IMR-90 (cell line): ENCODE data around the gene ARFGEF3. TPM values are rescaled to one million over a fixed set of nuclear protein-coding genes. Genes with fewer than 3 reads are reported as not detected.

ENCODE experiments used
- ATAC-seq: fragments of 200-7000 bp; cut with Tn5 transposase; 2 replicates; pipeline ENCODE4 v1.9.1; 2020; ENCODE audit warnings: low read depth, mild to moderate bottlenecking, moderate library complexity
- BruUV-seq: library from RNA; stranded (reverse); fragments of 400-500 nt; replicated peaks from 2 replicates; lab custom pipeline; 2021; lab: Mats Ljungman, UMichigan
- CTCF ChIA-PET: fragments of 300-600 bp; formaldehyde crosslinking; extraction: SDS; loops from one replicate; lab custom pipeline; 2021; ENCODE audit warnings: antibody characterized with exemption; lab: Yijun Ruan, JAX
- POLR2A ChIA-PET: fragments of 300-600 bp; sonication (Branson Sonifier 250); formaldehyde crosslinking; loops from one replicate; lab custom pipeline; 2022; ENCODE audit warnings: antibody characterized with exemption; ENCODE audit not compliant: unreplicated experiment; lab: Charles Lee
- DNase-seq: peaks from one replicate; pipeline ENCODE4 v3.0.0; 2013
- H2AFZ ChIP-seq: replicated peaks from 2 replicates; pipeline ENCODE3; 2013; ENCODE audit warnings: low read length, mild to moderate bottlenecking; ENCODE audit not compliant: poor library complexity
- H2AK5ac ChIP-seq: 2 replicates; pipeline ENCODE4 v1.6.1; 2013; ENCODE audit warnings: low read depth, low read length, inconsistent platforms
- H2AK9ac ChIP-seq: replicated peaks from 2 replicates; pipeline ENCODE3; 2013; ENCODE audit warnings: mild to moderate bottlenecking, low read depth, low read length, moderate library complexity; ENCODE audit not compliant: poor library complexity
- H2BK120ac ChIP-seq: 2 replicates; pipeline ENCODE4 v1.6.1; 2013; ENCODE audit warnings: low read depth, low read length, inconsistent platforms
- H2BK15ac ChIP-seq: 3 replicates; pipeline ENCODE4 v1.6.1; 2013; ENCODE audit warnings: low read depth, low read length, inconsistent platforms
- H2BK20ac ChIP-seq: 2 replicates; pipeline ENCODE4 v1.6.1; 2013; ENCODE audit warnings: low read depth, mild to moderate bottlenecking, inconsistent platforms, low read length, moderate library complexity
- H2BK5ac ChIP-seq: 2 replicates; pipeline ENCODE4 v1.6.1; 2013; ENCODE audit warnings: mild to moderate bottlenecking, low read depth, low read length, inconsistent platforms; ENCODE audit not compliant: poor library complexity, severe bottlenecking
- H3K14ac ChIP-seq: replicated peaks from 2 replicates; pipeline ENCODE4 v1.6.1; 2013; ENCODE audit warnings: low read depth, low read length, inconsistent platforms
- H3K18ac ChIP-seq: 2 replicates; pipeline ENCODE4 v1.6.1; 2013; ENCODE audit warnings: low read depth, low read length, control low read depth
- H3K23ac ChIP-seq: 2 replicates; pipeline ENCODE4 v1.6.1; 2013; ENCODE audit warnings: low read depth, low read length, inconsistent platforms
- H3K27ac ChIP-seq: 2 replicates; pipeline ENCODE4 v1.5.1; 2013; ENCODE audit warnings: mild to moderate bottlenecking, control low read depth, low read length; ENCODE audit not compliant: insufficient read depth
- H3K27me3 ChIP-seq: 2 replicates; pipeline ENCODE4 v1.6.1; 2013; ENCODE audit warnings: low read length; ENCODE audit not compliant: control insufficient read depth, insufficient read depth
- H3K36me3 ChIP-seq: 2 replicates; pipeline ENCODE4 v1.6.1; 2013; ENCODE audit warnings: low read length, mixed read lengths; ENCODE audit not compliant: control insufficient read depth, insufficient read depth
- H3K4ac ChIP-seq: 2 replicates; pipeline ENCODE4 v1.6.1; 2013; ENCODE audit warnings: low read depth, low read length, inconsistent platforms
- H3K4me1 ChIP-seq: 2 replicates; pipeline ENCODE4 v1.6.1; 2013; ENCODE audit warnings: low read length, mixed read lengths; ENCODE audit not compliant: control insufficient read depth, insufficient read depth
- H3K4me2 ChIP-seq: 2 replicates; pipeline ENCODE4 v1.6.1; 2013; ENCODE audit warnings: low read depth, mild to moderate bottlenecking, control low read depth, low read length, moderate library complexity
- H3K4me3 ChIP-seq: 2 replicates; pipeline ENCODE4 v1.5.1; 2013; ENCODE audit warnings: low read depth, mild to moderate bottlenecking, control low read depth, low read length, moderate library complexity; ENCODE audit not compliant: insufficient read depth
- H3K56ac ChIP-seq: 2 replicates; pipeline ENCODE4 v1.6.1; 2013; ENCODE audit warnings: low read length, inconsistent platforms; ENCODE audit not compliant: insufficient read depth; ENCODE audit errors: extremely low read depth
- H3K79me1 ChIP-seq, 2 experiments: 2 replicates each; pipeline ENCODE4 v1.6.1; 2013; ENCODE audit warnings: low read length in 2 of 2, inconsistent platforms in 1 of 2, low read depth in 1 of 2
- H3K9ac ChIP-seq: 2 replicates; pipeline ENCODE4 v1.6.1; 2013; ENCODE audit warnings: low read depth, low read length, control low read depth
- H3K9me1 ChIP-seq: 2 replicates; pipeline ENCODE4 v1.6.1; 2013; ENCODE audit warnings: low read length, inconsistent platforms; ENCODE audit not compliant: insufficient read depth
- H3K9me3 ChIP-seq: 2 replicates; pipeline ENCODE4 v1.6.1; 2013; ENCODE audit warnings: low read length; ENCODE audit not compliant: control insufficient read depth, insufficient read depth
- H4K20me1 ChIP-seq: 2 replicates; pipeline ENCODE4 v1.6.1; 2013; ENCODE audit warnings: low read length, inconsistent platforms; ENCODE audit not compliant: insufficient read depth
- H4K5ac ChIP-seq: 2 replicates; pipeline ENCODE4 v1.6.1; 2013; ENCODE audit warnings: mild to moderate bottlenecking, low read depth, low read length, control low read depth
- H4K8ac ChIP-seq, 2 experiments: 2 replicates each; pipeline ENCODE4 v1.6.1; 2013; ENCODE audit warnings: low read depth in 2 of 2, low read length in 2 of 2, control low read depth in 1 of 2, inconsistent platforms in 1 of 2
- H4K91ac ChIP-seq: 2 replicates; pipeline ENCODE4 v1.6.1; 2013; ENCODE audit warnings: low read depth, low read length, inconsistent platforms; ENCODE audit not compliant: insufficient read depth
- BHLHE40 ChIP-seq: fragments of 150-350 bp; IDR thresholded peaks from 2 replicates; pipeline ENCODE4 v1.6.1; 2016; ENCODE audit warnings: mild to moderate bottlenecking, low read depth, low read length
- CEBPB ChIP-seq: IDR thresholded peaks from 2 replicates; pipeline ENCODE4 v1.6.1; 2012; ENCODE audit warnings: low read depth, low read length, improper control_type of control experiment
- CHD1 ChIP-seq: IDR thresholded peaks from 2 replicates; pipeline ENCODE4 v1.6.1; 2012; ENCODE audit warnings: low read depth, low read length, improper control_type of control experiment
- ELK1 ChIP-seq: fragments of 150-350 bp; IDR thresholded peaks from 2 replicates; pipeline ENCODE4 v1.6.1; 2016; ENCODE audit warnings: low read depth, mild to moderate bottlenecking, low read length, moderate library complexity, borderline replicate concordance
- FOS ChIP-seq: fragments of 150-350 bp; IDR thresholded peaks from 2 replicates; pipeline ENCODE4 v1.6.1; 2016; ENCODE audit warnings: low read depth, low read length
- MAFK ChIP-seq: IDR thresholded peaks from 2 replicates; pipeline ENCODE4 v1.6.1; 2012; ENCODE audit warnings: low read depth, low read length, improper control_type of control experiment
- MXI1 ChIP-seq: IDR thresholded peaks from 2 replicates; pipeline ENCODE4 v1.6.1; 2012; ENCODE audit warnings: low read depth, mild to moderate bottlenecking, low read length, moderate library complexity, borderline replicate concordance
- POLR2A ChIP-seq: IDR thresholded peaks from 2 replicates; pipeline ENCODE4 v1.6.1; 2012; ENCODE audit warnings: mild to moderate bottlenecking, low read depth, low read length
- RAD21 ChIP-seq: IDR thresholded peaks from 2 replicates; pipeline ENCODE4 v1.6.1; 2012; ENCODE audit warnings: low read length, improper control_type of control experiment
- WGBS, 2 experiments: methylation state at CpG; one replicate each; pipeline versions ENCODE4 v1.1.5 to v1.1.7; 2013; ENCODE audit warnings: missing lambda C conversion rate in 2 of 2; ENCODE audit not compliant: insufficient read length in 1 of 2; ENCODE audit errors: extremely low coverage in 2 of 2; 5-methylcytosine and 5-hydroxymethylcytosine counted together
- dilution Hi-C: fragments of 300-500 bp; cut with HindIII; formaldehyde crosslinking; loops from one replicate; pipeline ENCODE4 v1.14.3; 2018; ENCODE audit warnings: low sequenced_read_pairs; ENCODE audit not compliant: unreplicated experiment
- in situ Hi-C: fragments of 300-500 bp; cut with MboI; formaldehyde crosslinking; loops from 3 replicates; pipeline ENCODE4 v1.14.3; 2019; ENCODE audit warnings: low sequenced_read_pairs, inconsistent platforms, mixed read lengths
- intact Hi-C: fragments of 100-400 bp; cut with micrococcal nuclease; formaldehyde crosslinking; loops from 2 replicates; pipeline ENCODE4 v1.10.0; 2022
- polyA plus RNA-seq, 3 experiments: library from polyadenylated mRNA; depleted of rRNA; stranded (reverse); fragments of >200 nt; gene quantifications; 2 replicates each; pipeline ENCODE4 v1.2.3, GENCODE V29; 2012; ENCODE audit warnings: low replicate concordance in 1 of 3
- total RNA-seq: library from RNA; depleted of rRNA; stranded (reverse); fragments of >200 nt; gene quantifications from 2 replicates; pipeline ENCODE4 v1.2.3, GENCODE V29; 2012

Gene ARFGEF3
- total and polyA plus RNA-seq, 2 of the 4 experiments (the other 2 are of a cell fraction) = under 0.01 to 0.02 TPM

DNA sequence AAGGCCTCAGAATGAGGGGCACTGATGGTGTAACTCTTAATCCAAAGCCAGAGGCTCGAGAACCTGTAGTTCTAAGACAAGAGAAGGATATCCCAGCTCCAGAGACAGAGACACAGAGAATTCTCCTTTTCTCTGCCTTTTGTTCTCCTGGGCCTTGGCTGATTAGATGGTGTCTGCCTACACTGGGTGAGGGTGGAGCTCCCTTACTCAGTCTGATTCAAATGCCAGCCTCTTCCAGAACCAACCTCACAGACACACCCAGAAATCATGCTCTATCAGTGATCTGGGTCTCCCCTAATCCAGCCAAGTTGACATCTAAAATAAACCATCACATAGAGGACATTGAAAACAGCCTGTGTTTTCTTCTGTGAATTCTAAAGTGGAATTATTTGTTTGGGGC is 148.0 kb downstream of the ARFGEF3 start:
- H4K5ac ChIP-seq = no peak overlapping the region
- H3K4me2 ChIP-seq = no peak overlapping the region
- no peak overlapping the region for H3K27ac ChIP-seq
- H2BK5ac ChIP-seq = no peak overlapping the region
- no CpG with 5 or more reads among the region's 1 CpG for WGBS, 2 experiments
- H4K20me1 ChIP-seq = no peaks in the 10 kb centered on the region
- H3K23ac ChIP-seq = no peak overlapping the region
- no peaks in the 10 kb centered on the region for H3K79me1 ChIP-seq
- H3K14ac ChIP-seq = no peak overlapping the region
- H3K9me1 ChIP-seq = no peaks in the 10 kb centered on the region
- H3K9ac ChIP-seq = no peak overlapping the region
- no peak overlapping the region for H2AFZ ChIP-seq
- POLR2A ChIA-PET = no interaction called here
- no peak overlapping the region for H2BK20ac ChIP-seq
- in situ Hi-C loops = no loop called here
- H2BK15ac ChIP-seq = no peak overlapping the region
- CTCF ChIA-PET = no interaction called here
- no peaks in the 10 kb centered on the region for H3K4me1 ChIP-seq
- H2BK120ac ChIP-seq = no peak overlapping the region
- no peaks in the 10 kb centered on the region for H3K9me3 ChIP-seq
- no peak overlapping the region for H3K56ac ChIP-seq
- H3K36me3 ChIP-seq = no peaks in the 10 kb centered on the region
- no peak for TF ChIP-seq FOS
- no peak for TF ChIP-seq CEBPB
- TF ChIP-seq BHLHE40 = no peak
- no peak for TF ChIP-seq CHD1
- no peak for TF ChIP-seq MAFK
- no peak for TF ChIP-seq RAD21
- no peak for TF ChIP-seq POLR2A
- no peak for TF ChIP-seq MXI1
- no peak for TF ChIP-seq ELK1
- intact Hi-C loops = no loop called here
- H2AK5ac ChIP-seq = no peak overlapping the region
- no TSS peak for BruUV-seq
- no peak overlapping the region for H4K91ac ChIP-seq
- no peak overlapping the region for H3K4ac ChIP-seq
- H2AK9ac ChIP-seq = no peak overlapping the region
- H3K27me3 ChIP-seq = peaks cover 14% of the 10 kb centered on the region
- no peak for ATAC-seq
- dilution Hi-C loops = no loop called here
- H3K18ac ChIP-seq = no peak overlapping the region
- DNase-seq = no peak
- H3K4me3 ChIP-seq = no peak overlapping the region
- no peak overlapping the region for H4K8ac ChIP-seq
